ENCODE measurements around the gene ETV2.
"Not testable (repeated sequence)": the region's sequence is repeated elsewhere in the genome, so short reads cannot be mapped to it uniquely, and the experiment has no call there.

The ETV2 gene

GRCh38 chr19:35628565-35629331 lies 12.8 kb upstream of the ETV2 start, which contains the start of gene RBM42:
Gene RBM42, plus strand, starts transcription at chr19:35629036. Its CDS starts 118 bp downstream, at chr19:35629154.
- FAIRE-seq, result peak; percentile 98

DNA sequence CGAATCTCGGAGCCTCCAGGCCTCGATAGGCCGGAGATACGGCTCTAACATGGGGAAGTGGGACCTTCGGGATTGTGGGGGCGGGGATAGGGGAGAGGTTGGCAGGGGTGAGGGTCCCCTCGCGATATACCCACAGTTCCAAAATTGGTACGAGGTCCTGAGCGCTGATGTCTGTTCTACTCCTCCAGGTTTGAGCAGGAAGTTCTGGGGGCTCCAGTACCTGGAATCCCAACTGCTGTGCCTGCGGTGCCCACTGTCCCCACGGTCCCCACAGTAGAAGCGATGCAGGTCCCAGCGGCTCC lies 12.3 kb upstream of the ETV2 start:
- FAIRE-seq, result no peak

DNA sequence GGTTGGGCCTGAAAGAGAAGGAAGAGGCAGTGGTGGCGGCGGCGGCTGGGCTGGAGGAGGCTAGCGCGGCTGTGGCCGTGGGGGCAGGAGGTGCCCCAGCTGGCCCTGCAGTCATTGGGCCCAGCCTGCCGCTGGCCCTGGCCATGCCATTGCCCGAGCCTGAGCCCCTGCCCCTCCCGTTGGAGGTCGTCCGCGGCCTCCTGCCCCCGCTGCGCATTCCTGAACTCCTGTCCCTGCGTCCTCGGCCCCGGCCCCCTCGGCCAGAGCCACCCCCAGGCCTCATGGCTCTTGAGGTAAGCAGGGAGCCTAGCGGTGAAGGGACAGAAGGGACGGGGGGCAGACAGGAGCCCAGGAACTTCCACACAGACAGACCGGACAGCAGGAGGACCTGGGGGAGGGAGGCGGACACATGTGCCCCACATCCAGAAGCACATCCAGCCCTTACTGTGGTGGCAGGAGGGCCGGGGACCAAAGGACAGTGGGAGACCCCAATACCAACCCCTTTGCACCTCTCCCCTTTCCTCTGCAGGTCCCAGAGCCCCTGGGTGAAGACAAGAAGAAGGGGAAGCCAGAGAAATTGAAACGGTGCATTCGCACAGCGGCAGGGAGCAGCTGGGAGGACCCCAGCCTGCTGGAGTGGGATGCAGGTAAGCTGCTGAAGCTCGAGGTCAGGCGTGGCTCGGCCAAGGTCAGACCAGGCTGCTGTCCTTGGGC lies 7.7 kb upstream of the ETV2 start:
- no peak for FAIRE-seq

DNA sequence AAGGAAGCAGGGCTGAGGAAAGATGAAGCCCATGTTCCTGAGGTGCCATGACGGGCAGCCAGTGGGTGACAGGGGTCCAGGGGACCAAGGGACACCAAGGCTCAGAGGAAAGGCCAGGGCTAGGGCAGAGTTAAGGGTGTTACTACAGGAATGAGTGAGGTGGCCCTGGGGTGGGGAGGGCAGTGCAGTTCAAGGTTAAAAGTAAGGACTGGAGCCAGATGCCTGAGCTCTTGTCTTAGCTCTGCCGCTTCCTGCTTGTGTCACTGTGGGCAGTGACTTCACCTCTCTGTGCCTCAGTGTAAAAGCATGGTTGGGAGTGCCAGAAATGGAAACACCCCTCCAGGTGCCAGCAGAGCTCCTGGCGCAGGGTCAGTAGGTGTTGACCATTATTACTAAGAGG lies 4.9 kb upstream of the ETV2 start:
- no peak for FAIRE-seq

- no peak for FAIRE-seq
Observed at GRCh38 chr19:35637165-35637564, 4.4 kb upstream of the ETV2 start.

DNA sequence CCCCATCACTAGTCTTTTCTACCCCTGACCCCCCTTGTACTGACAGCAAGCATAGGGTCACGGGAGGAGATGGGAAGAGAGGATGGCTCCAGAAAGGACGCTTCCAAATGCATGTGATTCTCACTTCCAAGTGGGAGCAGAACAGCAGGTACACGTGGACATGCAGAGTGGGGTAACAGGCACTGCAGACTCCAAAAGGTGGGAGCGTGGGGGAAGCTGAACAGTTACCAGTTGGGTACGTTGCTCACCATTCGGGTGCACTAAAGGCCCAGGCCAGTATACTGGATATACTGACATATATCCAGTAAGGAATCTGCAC lies 2.3 kb upstream of the ETV2 start:
- no peak for FAIRE-seq

- no peak for FAIRE-seq
Observed at GRCh38 chr19:35639863-35640262, 1.7 kb upstream of the ETV2 start.

- FAIRE-seq, result no peak
Observed at GRCh38 chr19:35642312-35642711, 767 bp downstream of the ETV2 start.

- no peak for FAIRE-seq
Observed at GRCh38 chr19:35642798-35643254, 1.3 kb downstream of the ETV2 start.

GRCh38 chr19:35643255-35644205 lies 2.0 kb downstream of the ETV2 start:
- FAIRE-seq, result no peak

GRCh38 chr19:35644206-35644986 lies 2.9 kb downstream of the ETV2 start:
- FAIRE-seq, result no peak

- no peak for FAIRE-seq
Observed at GRCh38 chr19:35644987-35645679, 3.6 kb downstream of the ETV2 start.

DNA sequence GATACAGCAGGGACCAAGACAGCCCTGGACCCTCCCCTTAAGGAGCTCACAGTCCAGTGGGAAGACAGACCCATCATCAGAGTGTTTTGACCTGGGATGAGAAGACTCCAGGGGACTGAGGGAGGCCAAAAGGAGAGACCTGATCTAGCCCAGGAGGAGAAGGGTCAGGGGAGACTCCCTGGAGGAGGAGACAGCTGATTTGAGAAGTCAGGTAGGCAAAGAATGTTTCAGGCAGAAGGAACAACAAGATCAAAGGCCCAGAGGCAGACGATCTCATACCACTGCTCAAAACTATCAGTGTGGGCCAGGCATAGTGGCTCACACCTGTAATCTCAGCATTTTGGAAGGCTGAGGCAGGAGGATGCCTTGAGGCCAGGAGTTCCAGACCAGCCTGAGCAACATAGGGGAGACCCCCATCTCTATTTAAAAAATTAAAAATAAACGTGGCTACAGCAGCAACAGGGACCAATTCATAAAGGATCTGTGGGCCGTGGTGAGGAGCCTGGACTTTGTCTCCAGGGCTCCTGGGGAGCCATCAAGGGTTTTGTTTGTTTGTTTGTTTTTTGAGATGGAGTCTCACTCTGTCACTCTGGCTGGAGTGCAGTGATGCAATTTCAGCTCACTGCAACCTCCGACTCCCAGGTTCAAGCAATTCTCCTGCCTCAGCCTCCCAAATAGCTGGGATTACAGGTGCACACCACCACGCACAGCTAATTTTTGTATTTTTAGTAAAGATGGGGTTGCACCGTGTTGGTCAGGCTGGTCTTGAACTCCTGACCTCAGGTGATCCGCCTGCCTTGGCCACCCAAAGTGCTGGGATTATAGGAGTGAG lies 4.4 kb downstream of the ETV2 start:
- FAIRE-seq, result no peak

GRCh38 chr19:35648017-35648961 lies 6.7 kb downstream of the ETV2 start, which contains the start of gene COX6B1:
Gene COX6B1, plus strand, starts transcription at chr19:35648323. Its CDS starts 2,921 bp downstream, at chr19:35651244.
- peak; percentile 93 for FAIRE-seq

DNA sequence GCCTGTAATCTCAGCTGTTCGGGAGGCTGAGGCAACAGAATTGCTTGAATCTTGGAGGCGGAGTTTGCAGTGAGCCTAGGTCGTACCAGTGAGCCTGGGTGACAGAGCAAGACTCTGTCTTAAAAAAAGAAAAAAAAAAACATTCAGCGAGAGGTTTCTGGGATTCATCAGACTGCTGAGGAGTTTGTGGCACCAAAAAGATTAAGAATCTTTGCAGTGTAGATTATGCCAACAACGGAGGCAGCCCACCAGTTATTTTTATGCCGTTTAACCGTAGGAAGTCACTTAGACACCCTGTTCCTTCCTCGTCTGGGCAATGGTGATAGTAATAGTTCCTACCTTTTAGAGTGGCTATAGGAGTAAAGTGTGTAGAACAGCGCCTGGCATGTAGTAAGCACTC lies 9.0 kb downstream of the ETV2 start:
- no peak for FAIRE-seq

DNA sequence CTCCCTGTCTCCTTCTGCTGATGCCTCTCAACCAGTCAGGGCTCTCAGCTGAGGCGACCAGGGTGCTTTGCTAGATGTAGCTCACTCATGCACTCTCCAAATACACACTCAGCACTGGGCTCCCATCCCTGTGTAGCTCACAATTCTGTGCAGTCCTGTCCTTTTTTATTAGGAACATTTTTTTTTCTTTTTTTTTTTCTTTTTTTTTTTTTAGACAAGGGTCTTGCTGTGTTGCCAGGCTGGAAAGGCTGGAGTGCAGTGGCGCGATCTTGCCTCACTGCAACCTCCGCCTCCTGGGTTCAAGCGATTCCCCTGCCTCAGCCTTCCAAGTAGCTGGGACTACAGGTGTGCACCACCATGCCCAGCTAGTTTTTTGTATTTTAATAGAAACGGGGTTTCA lies 13.3 kb downstream of the ETV2 start:
- not testable (repeated sequence) for FAIRE-seq

DNA sequence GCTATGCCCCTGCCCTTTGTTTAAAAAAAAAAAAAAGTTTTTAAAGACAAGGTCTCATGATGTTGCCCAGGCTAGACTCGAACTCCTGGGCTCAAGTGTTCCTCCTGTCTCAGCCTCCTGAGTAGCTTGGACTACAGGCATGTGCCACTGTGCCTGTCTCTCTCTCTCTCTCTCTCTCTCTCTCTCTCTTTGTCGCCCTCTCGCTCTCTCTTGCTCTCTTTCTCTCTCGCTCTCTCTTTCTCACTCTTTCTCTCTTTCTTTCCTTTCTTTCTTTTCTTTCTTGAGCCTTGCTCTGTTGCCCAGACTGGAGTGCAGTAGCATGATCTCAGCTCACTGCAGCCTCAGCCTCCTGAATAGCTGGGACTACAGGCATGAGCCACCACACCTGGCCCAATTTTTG lies 14.1 kb downstream of the ETV2 start:
- no peak for FAIRE-seq

- no peak for FAIRE-seq
Observed at GRCh38 chr19:35656700-35657099, 15.2 kb downstream of the ETV2 start.

DNA sequence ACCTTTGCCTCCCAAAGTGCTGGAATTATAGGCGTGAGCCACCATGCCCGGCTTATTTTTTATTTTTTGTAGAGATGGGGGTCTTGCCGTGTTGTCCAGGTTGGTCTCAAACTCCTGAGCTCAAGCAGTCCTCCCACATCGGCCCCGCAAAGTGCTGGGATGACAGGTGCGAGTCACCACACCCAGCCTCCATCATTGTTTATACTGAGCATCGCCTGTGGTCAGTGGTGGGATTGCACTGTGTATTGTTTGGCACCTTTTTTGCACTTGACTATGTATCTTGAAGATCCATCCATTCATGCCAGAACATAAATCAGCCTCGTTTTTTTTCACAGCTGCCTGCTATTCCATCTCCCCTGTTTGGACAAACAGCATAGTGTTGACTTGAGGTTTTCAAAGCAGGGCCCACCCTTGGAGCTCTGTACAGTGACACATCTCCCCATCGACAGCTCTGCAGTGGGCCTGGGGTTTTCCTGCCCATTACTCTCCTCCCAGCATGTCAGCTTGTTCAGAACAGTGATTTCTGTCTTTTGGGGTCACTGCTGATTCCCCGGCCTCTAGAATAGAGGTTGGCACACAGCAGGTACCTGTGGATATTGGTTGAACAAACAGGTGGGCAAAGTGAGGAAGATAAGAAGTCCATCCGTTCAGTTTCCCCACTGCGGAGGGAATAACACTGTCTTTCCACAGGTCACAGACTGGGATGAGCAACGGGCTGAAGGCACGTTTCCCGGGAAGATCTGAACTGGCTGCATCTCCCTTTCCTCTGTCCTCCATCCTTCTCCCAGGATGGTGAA lies 16.6 kb downstream of the ETV2 start:
- FAIRE-seq, result no peak
